ENCODE measurements around the gene CDS2.

Gene CDS2

GRCh38 chr20:5119435-5120184 is 7.2 kb upstream of the CDS2 start, which contains the start of gene PCNA:
PCNA (minus strand) TSS chr20:5119958; CDS start chr20:5119798, 160 bp downstream.
- peak; percentile 97 to 99 (median 98) for DNase-seq

- no peak for DNase-seq
Observed at GRCh38 chr20:5120185-5120476, 6.7 kb upstream of the CDS2 start.

DNA sequence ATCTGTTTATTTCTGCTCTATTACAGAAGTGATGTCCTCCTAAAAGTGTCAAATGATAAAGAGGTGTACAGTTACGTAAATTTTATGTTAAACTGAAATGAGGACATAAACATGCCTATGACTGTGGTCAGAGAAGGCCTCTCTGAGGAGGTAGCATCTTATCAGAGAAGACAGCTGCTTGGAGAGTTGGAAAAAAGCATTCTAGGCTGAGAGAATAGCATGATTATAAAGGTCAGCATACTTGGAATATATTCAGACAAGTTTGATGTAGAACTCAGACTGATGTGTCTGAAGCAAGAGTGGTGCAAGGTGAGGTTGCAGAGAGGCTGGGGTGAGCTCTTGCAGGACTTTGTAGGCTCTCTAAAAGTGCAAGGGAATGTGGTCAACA is 3.9 kb upstream of the CDS2 start:
- no peak for DNase-seq

GRCh38 chr20:5127204-5127858 is 523 bp downstream of the CDS2 start:
- peak; percentile 44 to 66 (median 56) for DNase-seq

DNA sequence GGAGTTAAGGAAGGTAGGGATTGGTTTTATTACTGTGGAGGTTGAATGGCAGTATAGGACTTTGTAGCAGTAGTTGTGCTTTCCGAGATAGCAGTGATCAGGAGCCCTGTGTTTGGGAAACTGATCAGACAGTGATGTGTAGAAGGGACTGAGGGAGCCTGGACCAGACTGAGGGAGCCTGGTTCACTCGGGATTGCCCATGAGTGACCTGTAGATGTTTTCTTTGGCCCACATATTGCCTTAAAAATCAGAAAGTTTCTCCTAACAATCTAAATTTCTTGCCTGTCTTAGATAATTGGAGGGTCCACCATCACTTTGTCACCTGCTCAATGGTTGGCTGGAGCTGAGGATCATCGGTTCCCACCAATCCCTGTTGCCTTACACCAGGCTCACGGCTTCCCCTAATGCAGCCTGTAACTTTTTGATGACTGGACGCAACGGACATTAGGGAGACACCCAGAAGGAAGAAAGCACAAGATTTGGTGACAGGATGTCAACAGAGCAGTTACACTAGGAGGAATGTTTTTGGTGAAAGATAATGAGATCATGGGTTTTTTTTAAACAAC is 1.1 kb downstream of the CDS2 start:
- DNase-seq: peak; percentile 74 to 87 (median 82)

- no peak for DNase-seq
Observed at GRCh38 chr20:5128886-5129285, 2.1 kb downstream of the CDS2 start.

- no peak for DNase-seq
Observed at GRCh38 chr20:5131502-5131901, 4.7 kb downstream of the CDS2 start.

DNA sequence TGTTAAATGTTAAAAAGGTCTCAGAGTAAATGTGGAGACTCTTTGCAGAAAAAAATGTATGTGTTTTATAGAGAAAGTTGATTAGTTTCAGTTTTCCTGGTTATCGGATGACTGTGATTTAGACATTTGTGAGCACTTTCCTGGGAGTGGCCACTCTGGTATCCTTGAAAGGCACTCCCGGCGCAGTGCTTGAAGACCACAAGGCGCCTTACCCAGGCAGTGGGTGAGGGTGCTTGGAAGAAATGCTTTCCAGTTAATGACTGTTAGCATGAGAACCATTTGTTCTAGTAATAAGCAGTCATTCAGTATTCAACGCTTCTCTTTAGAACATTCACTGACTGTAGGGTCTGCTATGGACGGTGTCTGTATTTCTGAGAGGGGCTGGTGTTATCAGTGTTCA is 7.2 kb downstream of the CDS2 start:
- DNase-seq: no peak

DNA sequence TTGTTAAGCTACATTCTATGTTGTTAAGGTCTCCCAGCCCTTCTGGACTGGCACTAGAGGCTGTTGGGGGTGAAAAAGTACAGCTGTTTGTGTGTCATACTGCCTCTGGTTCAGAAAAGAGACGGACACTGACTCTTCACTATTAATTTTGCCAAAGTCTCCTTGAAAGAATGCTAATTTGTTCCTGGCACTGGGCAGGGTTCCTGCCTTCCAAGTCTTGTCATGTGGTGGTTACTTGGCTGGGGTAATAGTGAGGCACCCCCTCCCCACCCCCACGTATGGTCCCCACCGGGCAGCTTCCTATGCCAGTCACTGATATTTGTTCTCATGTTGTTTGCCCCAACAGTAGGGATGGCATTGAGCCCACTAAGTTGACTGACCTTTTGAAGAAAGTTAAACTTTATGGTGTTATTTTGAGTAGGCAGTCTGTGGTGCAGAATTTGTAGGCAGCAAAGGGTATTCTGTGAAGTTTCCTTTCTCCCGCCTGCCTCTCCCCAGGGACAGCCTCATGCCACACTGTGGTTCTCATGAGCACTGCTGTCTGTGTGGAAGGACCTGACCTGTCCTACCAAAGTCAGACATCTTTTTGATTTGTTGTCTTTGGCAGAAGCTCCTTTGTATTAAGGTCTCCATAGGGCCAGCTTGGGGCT is 8.7 kb downstream of the CDS2 start:
- no peak for DNase-seq

DNA sequence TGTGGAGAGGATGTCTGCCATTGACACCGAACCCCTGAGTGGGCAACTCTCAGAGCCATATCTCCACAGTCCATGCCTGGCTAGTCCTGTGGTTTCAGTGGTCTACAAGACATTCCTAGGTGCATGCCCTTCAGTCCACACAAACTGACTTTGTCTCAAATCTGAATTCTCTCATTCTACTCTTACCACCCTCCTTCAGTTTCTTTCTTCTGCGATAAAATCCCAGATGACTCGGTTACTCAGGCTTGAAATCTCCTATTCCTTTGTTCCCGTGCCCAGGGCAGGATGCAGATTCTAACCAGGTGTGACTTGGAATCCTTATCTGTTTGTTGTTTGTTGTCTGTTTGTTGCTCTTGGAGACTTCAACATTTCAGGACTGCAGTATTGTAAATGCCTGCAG is 9.3 kb downstream of the CDS2 start:
- DNase-seq: no peak

DNA sequence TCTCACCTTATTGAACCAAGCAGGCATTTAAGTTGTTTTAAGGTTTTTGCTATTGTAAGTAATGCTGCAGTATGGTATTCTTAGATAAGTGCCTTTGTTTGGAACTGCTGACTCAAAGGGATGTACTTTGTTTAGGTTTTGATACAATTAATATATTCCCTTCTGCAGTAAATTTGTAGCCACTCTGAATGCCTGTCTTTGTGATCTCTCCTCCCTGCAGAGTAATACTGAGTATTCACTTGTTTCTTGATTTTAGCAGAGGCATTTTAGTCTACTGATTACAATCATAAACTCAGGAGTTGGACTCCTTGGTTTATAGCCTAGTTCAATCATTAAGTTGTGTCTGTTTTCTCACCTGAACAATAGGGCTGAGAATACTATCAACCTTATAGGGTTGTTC is 13.4 kb downstream of the CDS2 start:
- no peak for DNase-seq

GRCh38 chr20:5141615-5142014 is 14.8 kb downstream of the CDS2 start:
- DNase-seq: no peak

DNA sequence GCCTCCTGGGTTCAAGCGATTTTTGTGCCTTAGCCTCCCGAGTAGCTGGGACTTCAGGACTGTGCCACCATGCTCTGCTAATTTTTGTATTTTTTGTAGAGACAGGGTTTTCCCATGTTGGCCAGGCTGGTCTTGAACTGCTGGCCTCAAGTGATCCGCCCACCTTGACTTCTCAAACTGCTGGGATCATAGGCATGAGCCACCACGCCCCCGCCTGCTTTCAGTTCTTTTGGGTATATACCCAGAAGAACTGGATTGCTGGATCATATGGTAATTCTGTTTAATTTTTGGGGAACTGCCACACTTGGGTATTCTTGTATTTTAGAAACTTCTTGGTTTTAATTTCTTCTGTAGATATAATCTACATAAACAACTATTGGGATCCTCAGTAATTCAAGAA is 17.0 kb downstream of the CDS2 start:
- peak; percentile 41 to 76 (median 58) for DNase-seq

DNA sequence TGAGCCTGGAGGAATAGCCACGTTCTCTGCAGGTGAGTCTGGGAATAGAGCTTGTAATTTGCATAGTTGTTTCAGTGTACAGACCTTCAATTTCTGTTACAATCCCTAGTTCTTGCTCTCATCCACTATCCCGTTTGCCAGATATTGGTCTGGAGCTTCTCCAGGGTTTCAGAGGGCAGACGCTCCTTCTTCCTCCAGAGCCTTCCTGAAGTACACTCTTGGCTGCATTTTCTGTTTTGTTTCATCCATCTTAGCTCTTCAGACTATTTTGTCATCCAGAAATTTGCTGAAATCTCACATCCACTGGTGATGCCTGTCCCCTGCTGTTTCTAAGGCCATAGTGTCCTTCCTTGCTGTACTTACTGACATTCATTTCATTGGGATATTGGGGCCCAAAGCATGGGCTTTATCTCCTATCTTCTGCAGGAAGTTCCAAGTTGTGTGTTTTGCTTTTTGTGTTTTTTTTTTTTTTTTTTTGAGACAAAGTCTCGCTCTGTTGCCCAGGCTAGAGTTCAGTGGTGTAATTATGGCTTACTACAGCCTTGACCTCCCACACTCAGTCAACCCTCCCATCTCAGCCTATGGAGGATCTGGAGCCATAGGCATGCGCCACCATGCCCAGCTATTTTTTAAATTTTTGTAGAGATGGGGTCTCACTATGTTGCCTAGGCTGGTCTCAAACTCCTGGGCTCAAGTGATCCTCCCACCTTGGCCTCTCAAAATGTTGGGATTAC is 18.7 kb downstream of the CDS2 start:
- DNase-seq: peak in 3 of 4 experiments; percentile 36 to 50 (median 48)

DNA sequence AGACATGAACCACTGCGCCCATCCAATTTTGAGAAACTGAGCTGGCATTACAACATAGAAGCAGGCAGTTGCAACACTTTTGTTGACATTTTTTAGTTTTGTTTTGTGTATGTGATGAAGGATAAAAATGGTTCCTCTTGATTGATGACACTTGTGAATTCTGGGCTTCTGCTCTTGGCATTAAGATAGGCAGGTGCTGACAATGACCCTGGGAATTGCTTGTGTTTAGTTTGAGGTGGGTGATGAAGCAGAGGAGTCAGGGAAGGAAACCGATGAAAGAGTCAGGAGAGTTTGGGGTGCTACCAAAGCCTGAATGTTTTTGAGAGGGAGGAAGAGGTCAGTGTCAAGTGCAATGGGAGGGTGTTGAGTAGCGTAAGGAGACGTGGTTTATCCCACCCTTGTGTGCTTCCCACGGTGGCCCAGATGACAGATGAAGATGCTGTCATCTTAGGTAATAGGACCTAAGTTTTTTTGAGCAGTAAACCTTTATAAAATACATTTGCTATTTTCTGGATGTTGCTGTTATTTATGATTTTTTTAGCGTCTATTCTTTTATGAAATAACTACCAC is 19.4 kb downstream of the CDS2 start:
- DNase-seq: peak in 3 of 4 experiments; percentile 24 to 60 (median 46)

- peak; percentile 43 to 64 (median 53) for DNase-seq
Observed at GRCh38 chr20:5146871-5147592, 20.2 kb downstream of the CDS2 start.

GRCh38 chr20:5148581-5148980 is 21.8 kb downstream of the CDS2 start:
- DNase-seq: no peak

DNA sequence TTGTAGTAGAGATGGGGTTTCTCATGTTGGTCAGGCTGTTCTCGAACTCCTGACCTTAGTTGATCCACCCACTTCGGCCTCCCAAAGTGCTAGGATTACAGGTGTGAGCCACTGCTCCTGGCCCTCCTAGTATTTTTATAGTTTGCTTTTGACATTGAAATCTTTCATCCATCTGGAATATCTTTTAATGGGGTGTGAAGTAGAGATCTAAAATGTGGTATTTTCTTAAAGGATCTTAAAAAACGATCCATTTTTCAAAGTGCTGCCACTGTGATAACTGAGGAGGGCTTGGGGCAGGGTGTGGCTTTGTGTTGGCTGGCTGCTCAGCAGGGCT is 23.1 kb downstream of the CDS2 start:
- no peak for DNase-seq

GRCh38 chr20:5150226-5151076 is 23.6 kb downstream of the CDS2 start:
- peak in 3 of 4 experiments; percentile 23 to 29 (median 28) for DNase-seq

DNA sequence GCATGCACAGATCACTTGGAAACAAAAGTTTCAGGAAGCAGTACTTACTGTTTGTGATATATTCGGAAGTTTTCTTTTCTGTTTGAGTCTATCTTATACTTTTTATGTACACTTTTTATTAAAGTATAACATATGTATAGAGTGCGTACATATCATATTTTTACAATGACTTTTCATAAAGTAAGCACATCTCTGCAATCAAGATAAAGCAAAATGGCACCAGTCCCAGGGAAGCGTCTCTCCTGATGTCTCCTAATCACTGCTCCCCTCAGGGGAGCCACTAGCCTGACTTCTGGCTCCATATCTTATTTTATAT is 26.3 kb downstream of the CDS2 start:
- no peak for DNase-seq

Data from suppressor macrophage (primary cell).